Amniotic epithelial cell (primary cell): Measurements from ENCODE around the gene PEX12.
"Not testable (repeated sequence)": the region's sequence is repeated elsewhere in the genome, so short reads cannot be mapped to it uniquely, and the experiment has no call there.

Source experiments
- DNase-seq: peaks from one replicate; pipeline ENCODE4 v3.0.0-alpha.2; 2010; ENCODE audit warnings: low read depth

Gene PEX12

DNA sequence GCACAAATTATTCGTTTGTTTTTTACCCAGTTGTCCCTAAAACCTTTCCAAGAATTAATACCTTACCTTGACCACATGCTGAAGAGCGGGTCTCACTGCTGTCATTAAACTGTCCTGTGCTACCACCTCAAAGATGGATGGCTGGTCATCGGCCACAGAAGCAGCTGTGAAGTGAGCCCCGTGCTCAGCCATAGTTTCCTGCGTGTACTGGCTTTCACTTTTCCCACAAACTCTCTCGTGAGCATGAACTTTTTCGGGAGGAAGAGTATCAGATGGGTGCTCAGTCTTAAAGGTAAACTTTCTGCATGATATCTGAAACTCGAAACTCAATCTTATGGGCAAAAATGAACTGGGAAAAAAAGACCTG is 558 bp downstream of the PEX12 start:
- DNase-seq: peak; percentile 13

DNA sequence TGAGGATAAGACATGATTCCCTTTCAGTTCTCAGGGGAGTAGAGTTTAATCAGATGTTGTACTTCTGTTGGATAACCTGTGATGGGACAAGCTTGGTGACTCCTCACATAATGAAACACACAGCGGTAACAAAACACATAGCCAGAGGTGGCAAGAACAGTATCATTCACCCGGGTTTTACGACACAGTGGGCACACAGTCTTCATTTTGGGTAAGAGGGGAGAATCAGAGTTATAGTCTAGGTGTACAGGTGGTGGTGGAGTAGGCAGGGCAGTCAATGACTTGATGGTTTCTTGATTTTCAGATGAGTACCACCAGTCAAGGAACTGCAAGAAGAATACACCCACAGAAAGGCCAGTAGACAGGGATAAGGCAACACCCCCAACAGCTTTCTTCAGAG is 2.6 kb downstream of the PEX12 start:
- no peak for DNase-seq

DNA sequence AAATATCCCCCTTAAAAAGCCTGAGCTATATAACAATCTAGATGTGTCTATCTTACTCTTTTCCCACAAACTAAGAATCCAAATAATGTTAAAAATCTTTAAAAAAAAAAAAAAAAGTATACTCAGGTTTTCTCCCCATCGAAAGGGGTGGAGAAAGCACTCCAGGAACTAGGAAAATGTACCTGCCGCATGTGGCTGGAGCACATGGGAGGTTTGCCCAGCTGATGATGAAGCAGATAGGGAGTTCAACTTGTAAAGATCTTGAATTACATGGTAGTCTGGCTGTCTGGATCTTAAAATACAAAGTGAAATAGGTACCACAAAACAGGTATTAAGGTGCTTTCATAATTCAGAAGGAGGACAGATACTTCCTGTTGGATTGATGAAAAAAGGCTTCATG is 9.0 kb downstream of the PEX12 start:
- DNase-seq: no peak

DNA sequence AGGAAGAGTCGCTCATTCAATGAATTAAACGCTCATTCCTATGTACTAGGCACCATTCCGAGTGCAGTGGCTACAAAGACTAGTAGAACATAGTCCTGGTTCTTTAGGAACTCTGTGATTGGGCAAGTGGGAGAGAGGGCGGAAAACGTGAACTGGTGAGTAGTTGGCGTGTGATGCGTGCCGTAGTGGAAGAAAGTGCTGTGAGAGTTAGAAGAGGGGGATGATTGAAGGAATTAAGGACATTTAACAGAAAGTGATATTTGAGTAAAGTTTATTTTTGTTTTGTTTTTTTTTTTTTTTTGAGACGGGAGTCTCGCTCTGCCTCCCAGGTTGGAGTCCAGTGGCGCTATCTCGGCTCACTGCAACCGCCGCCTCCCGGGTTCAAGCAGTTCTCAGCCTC is 9.8 kb downstream of the PEX12 start:
- peak; percentile 61 for DNase-seq

DNA sequence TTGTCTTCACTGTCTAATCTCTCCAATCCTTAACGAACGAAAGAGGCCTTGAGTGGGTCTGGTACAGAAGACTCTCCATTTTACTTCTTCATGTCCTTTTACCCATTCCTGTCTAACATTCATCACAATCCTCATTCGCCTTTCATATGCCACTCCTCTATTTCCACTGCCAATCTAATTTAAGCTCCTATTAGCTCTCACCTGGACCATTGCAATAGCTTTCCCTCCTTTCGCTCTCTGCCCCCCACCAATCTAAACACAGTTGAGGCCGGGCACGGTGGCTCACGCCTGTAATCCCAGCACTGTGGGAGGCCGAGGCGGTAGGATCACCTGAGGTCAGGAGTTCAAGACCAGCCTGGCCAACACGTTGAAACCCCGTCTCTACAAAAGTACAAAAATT is 11.4 kb downstream of the PEX12 start:
- no peak for DNase-seq

DNA sequence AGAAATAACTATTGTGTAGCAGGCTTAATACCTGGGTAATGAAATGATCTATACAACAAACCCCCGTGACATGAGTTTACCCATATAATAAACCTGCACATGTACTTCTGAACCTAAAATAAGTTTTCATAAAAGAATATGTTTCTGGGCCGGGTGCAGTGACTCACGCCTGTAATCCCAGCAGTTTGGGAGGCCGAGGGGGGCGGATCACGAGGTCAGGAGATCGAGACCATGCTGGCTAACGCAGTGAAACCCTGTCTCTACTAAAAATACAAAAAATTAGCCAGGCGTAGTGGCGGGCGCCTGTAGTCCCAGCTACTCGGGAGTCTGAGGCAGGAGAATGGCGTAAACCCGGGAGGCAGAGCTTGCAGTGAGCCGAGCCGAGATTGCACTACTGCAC is 15.2 kb downstream of the PEX12 start:
- not testable (repeated sequence) for DNase-seq

DNA sequence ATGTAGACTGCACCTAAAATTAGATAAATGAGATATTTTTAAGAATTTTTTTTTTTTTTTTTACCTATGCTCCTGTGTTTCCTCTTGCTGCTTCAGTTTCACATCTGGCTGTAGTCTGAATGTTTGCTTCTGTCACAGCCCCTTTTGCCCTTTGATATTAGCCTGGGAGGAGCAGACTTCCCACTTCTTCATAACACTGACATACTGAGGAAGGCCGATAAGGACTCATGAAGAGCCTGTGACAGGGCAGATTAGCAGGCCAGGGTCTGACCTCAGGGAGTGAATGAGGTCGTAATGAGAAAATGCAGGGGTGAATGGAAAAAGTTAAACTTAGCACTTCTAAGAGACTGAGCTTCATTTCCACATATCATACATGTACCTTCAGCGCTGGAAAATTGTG is 17.7 kb downstream of the PEX12 start, which contains the start of gene SLFN14:
Gene SLFN14 (minus strand): TSS at position 117 of the 400 bp plus-strand sequence. CDS start 2,757 bp downstream, outside the sequence.
- DNase-seq: no peak

DNA sequence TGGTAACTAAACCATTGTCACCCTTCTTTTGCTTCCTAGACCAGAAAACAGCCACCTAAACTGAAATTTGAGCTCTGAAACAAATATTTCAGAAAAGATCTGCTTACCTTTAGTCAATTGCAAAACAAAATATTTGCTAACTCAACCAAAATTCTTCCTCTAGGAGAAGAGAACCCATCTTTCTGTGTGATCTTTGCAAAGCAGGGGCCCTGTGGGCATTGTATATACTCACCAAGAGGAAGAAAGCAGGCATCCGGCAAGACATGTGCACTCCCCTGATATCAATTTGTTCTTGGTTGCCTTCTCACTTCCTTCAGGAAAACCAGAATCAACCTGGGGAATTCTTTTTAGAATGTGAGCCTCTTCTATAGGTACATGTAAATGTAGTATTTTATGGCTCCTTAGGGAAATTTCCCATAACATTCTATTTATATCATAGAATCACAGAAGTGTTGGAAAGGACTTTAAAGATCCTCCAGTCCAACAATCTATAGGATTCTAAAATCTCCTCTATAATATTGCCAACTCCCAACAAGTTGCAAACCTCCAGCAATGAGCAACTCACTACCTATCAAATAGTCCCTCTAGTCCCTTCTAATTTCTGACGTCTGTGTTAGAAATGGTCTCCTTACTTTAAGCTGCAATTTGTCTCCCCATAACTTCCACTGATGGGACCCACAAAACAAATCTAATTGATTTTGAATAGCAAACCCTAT is 18.7 kb downstream of the PEX12 start:
- no peak for DNase-seq

DNA sequence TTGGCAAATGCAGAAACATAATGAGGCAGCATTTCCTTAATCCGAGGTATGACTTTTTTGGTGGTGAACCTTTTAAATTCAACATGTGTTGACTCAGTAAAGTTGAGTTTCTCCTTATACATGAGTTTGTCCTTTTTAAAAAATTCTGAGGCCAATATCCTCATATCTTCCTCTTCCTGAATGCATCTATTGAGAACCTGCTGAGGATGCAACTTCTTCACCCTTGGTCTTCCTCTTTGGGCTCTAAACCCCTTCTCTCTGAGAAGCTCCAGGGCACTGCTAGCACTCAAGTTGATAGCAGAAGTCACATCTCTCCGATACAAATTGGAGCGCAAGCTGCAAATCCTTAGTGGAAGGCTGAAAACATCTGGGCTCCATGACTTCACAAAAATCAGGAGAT is 21.0 kb downstream of the PEX12 start:
- no peak for DNase-seq

DNA sequence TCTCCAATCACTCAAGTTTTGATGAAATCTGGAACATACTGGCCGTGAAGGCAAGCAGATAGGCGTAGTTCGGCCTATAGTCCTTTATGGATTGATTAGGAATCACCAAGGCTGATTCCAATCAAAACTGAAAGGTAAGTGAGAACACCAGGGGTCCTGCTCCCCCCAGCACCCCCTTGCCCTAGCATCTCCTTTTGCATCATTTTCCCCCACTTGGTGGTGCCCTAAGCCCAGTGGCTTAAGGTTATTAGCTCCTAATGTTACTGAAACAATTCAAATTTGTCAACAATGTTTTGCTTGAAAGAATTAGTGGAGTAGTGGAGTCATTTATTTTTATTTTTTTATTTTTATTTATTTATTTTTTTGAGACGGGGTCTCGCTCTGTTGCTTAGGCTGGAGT is 22.7 kb downstream of the PEX12 start:
- DNase-seq: no peak

DNA sequence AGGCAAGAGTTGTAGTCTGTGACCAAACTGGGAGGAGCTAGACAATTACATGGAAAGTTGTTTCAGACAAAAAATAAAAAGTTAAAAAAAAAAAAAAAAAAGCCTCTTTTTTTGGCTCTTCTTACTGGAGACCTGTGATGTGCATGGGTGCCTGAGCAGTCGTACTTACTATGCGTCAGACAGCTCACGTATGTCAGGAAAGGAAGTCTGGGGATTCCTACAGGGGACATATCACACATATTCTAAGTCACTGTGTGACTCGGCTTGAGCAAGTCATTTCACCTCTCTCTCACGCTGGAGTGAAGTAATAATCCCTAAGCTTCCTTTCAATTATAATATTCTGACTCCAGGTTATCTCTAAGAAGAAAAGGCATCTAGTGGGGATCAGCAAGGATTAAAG is 23.7 kb downstream of the PEX12 start:
- DNase-seq: no peak

DNA sequence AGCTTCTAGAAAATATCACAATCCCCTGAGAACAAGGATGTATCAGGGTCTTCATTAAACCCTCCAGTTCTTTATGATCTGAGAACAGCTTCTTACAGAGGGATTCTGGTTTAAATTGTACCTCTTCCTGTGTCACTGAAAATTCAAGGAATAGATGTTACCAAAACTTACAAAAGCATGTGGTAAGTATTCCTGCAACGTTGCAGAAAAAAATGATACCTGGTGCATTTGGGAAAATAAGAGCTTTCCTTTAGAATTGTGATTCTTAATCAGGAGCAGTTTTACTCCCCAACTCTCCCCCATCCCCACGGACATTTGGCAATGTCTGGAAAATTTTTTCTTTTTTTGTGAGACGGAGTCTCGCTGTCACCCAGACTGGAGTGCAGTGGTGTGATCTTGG is 25.1 kb downstream of the PEX12 start:
- DNase-seq: no peak

DNA sequence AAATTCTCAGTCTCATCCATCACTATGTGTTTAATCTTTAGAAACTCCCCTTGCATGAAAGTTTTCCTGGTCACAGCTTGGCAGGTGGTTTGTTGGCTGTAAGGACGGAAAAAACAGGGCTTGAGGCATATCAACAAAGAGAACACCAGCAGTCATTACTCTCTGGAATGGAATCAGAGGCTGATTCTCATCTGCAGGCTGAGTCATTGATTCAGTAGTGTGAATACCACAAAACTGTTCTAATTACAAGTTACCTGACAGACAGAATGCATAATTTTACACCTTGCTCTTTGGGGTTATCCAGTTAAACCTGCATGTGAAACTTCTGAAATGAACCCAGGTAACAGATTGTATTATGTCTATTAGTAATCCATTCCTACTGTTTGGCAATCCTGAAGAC is 29.4 kb downstream of the PEX12 start:
- no peak for DNase-seq

DNA sequence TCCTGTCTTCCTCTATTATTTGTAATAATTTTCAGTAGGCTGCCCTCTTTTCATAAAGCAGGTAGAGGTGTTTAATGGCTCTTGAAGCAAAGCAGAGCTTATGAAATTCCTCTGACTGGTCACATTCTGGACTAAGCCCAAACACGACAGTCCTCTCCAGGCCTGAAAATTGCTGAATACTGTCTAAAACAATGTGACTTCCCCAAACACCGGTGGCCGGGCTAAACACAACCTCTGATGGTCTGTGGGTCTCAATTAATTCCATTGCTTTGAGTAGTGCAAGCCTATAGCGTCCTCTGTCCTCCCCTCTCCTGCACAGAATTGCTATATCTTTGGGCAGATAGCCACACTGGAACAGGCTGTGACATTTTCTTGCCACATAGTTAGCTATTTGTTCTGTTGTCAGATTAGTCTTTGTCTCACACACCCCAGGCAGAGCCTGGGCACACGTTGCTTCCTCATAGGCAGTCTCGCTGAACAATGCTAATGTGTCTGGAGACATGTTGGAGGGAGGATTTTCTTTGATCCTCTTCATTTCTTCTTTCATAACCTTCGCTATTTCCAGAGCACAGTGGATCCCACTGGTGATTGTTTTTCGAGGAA is 30.1 kb downstream of the PEX12 start:
- DNase-seq: no peak

DNA sequence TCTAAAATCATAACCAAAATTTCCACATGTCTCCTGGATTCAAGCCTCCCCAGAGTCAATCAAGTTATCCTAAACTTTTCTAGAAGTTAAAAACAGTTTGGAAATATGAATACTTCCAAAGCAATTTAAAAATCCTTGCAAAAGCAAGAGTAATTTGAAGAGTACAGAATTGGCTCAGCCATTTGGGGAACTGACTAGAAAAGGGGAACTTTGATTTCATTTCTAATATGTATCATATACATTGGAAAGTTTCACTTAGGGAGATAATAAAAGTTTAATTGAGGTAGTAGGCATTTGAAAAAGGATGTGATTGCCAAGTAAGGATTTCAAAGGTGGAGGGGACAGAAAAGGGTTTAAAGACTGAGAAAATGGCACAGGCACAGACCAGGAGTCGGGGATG is 31.9 kb downstream of the PEX12 start:
- DNase-seq: no peak

DNA sequence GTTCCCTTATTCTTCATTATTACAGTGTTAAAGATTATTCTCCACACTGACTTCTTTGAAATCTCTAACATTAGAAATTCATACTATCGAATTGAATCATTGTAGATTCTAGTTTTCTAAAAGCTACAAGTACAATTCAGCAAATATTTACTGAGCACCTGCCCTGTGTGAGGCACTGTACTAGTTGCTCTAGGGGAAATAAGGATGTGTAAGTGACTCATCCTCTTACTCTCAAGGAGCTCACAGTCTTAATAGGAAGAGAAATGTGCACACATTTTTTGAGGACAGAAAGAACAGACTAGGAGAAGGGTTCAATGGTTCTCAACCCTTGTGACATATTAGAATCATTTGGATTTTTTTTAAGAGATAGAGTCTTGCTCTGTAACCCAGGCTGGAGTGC is 33.2 kb downstream of the PEX12 start:
- no peak for DNase-seq

DNA sequence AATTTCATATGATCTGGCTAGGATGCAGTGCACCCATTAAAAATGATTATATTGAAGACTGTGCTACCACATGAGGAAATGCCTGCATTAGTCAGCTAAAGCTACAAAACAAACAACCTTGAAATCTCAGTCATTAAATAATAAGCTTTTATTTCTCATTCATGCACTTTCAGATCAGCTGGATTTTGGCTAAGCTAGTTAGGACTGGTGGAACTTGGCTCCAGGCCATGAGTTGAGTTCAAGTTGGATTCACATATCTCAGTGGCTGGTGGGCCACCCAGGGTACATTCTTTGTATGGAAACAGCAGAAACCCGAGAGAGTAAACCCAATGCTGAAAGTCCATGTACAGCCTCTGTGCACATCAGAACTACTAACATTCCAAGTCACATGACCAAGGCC is 34.5 kb downstream of the PEX12 start:
- no peak for DNase-seq

DNA sequence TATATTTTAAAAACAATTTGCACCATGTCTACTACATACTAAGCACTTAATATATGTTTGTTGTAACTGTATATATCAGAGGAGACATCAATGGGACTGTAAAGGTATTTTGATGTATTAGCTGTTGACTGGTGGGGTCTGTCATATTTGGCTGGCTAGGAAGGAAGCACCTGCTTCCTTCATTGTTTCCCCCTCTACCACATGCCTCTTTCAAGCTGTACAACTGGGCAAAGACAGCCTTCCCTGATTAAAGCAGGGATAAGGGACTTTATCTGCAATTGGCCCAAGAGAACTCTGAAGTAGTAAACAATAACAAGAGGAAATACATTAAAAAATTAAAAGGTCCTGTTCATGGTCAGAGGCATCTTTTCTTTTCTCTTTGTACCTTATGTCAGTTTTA is 35.4 kb downstream of the PEX12 start:
- no peak for DNase-seq

DNA sequence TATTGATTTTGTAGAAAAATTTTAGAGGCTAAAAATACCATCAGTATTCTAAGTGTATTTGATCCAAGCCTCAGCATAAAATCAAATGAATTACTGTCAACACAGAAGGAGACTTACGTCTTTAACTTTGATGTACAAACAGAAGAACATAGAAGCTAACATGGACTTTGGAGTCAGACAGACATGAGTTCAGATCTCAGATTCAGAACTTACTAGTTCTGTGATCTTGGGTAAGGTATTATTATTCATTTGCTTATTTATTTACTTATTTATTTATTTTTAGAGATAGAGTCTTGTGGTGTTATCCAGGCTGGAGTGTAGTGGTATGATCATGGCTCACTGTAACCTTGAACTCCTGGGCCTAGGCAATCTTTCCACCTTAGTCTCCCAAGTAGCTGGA is 36.9 kb downstream of the PEX12 start:
- no peak for DNase-seq

DNA sequence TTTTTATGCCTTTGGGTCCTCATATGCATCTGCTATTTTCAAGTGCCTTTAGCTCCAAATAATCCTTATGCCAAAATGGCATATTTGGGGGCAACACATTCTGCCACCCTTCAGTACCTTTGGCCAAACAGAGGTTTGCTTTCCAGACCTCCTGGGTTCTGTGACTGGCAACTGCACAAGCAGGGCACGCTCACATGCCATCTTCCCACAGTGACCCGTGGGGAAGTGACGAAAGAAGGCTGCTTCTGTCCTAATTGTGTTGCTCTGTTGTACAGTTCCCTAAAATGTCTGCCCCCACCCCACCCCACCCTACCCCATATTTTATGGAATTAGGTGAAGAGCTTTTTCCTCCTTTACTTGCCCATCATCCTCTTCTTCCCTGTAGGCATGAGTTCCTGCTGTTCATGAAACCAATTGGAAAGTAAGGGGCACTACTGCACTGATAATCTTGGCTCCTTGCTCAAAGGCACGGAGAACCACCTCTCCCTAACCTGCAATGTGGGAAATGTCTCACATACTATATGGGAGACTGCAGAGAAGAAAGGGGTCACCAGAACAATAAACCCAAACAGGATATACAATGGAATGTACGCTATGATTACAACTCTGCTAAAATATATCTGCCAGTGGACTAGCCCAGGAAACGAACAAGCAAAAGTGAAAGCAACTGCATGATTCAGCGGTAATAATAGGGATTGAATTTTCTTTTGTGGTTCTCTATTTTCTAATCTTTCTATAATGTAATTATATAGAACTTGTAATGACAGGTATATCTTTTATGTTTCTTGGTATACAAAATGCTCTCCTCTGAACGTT is 37.6 kb downstream of the PEX12 start:
- peak; percentile 21 for DNase-seq

DNA sequence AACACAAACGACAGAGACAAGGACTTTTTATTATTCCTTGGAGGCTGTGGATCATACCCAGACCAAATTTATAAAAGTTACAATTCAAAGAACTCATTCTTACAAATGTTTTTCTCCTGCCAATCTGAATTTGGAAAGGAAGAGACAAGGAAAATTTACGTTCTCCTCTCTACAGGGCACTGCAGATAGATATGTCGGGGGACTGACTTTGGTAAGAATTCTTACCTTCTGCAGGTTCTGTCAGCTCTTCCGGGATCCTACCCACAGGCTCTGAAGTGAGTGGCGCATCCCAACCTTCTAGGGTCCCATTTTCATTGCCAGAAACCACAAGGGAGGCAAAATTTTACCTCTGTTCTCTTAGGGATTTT is 38.7 kb downstream of the PEX12 start:
- DNase-seq: no peak

DNA sequence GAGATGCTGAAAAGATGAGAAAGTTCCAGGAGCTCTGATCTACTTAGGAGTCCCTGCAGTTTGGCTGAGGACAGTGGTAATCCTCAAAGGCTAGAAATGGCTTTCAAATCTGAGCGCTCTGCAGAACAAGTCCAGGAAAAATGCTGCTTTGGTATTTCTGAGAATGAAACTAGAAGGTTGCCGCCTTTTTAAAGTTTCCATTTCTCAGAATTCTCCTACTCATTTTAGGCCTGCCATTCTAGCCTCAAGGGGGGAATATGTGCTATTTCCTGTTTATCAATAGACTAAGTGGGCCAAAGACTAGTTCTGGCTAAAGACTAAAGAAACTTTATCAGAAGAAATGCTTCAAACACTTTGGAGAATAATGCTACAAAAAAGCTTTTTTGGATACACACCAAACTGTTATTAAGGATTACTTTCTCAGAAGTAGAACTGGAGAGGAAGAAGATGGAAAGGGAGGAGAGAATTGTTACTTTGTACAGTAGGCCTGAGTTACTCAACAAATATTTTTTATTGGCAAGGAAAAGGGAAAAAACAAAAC is 40.7 kb downstream of the PEX12 start, which contains the start of gene SLFN12L:
Gene SLFN12L (minus strand): TSS at position 78 of the 541 bp plus-strand sequence. CDS start 15,314 bp downstream, outside the sequence.
- no peak for DNase-seq

DNA sequence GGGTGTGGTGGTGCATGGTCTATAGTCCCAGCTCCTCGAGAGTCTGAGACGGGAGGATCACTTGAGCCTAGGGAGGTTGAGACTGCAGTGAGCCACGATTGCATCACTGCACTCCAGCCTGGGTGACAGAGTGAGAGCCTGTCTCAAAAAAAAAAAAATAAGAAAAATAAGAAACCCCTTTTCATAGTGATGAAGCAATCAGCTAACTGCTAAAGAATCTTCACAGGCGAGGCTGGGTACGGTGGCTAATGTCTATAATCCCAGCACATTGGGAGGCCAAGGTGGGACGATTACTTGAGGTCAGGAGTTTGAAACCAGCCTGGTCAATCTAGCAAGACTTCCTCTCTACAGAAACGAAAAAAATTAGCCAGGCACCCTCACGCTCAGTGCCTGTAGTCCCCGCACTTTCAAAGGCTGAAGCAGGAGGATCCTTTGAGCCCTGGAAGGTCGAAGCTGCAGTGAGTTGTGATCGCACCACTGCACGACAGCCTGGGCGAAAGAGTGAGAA is 41.7 kb downstream of the PEX12 start:
- DNase-seq: no peak
